AG09319 (cell line): Measurements from ENCODE around the gene RPN2.

Experiments
- DNase-seq: peaks from one replicate; pipeline ENCODE4 v3.0.0-alpha.2; 2010; ENCODE audit warnings: low read depth; ENCODE audit errors: extremely low read depth
- TF ChIP-seq, protein P1 (sequence below): IDR thresholded peaks from 2 replicates; pipeline ENCODE4 v1.5.1; 2011; ENCODE audit warnings: low read depth, mild to moderate bottlenecking, inconsistent platforms, low read length, moderate library complexity

The RPN2 gene

DNA sequence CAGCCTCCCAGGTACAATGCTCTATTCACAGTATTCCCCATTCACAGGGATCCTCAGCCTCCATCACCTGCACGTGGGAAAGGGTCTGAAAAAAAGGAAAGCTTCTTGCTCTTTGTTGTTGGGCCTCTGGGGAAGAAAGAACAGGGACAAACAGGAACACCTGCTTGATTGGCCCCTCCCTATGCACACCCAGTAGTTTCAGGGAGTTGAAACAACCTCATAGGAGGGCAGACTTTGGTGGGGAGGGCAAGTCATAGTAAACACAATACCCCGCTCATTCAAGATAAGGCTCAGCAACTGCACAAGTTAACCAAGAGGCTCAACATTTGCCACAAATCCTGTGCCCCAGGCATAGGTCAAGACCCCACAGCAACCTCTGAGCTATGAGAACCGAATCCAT, 80.7 kb downstream of the RPN2 start:
- DNase-seq, result no peak
- TF ChIP-seq, protein P1, sequence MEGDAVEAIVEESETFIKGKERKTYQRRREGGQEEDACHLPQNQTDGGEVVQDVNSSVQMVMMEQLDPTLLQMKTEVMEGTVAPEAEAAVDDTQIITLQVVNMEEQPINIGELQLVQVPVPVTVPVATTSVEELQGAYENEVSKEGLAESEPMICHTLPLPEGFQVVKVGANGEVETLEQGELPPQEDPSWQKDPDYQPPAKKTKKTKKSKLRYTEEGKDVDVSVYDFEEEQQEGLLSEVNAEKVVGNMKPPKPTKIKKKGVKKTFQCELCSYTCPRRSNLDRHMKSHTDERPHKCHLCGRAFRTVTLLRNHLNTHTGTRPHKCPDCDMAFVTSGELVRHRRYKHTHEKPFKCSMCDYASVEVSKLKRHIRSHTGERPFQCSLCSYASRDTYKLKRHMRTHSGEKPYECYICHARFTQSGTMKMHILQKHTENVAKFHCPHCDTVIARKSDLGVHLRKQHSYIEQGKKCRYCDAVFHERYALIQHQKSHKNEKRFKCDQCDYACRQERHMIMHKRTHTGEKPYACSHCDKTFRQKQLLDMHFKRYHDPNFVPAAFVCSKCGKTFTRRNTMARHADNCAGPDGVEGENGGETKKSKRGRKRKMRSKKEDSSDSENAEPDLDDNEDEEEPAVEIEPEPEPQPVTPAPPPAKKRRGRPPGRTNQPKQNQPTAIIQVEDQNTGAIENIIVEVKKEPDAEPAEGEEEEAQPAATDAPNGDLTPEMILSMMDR, result no peak

- TF ChIP-seq, protein P1, result no peak
- no peak for DNase-seq
These were observed 81.8 kb downstream of the RPN2 start for GRCh38 chr20:37260923-37261322.

- TF ChIP-seq, protein P1, result no peak
- no peak for DNase-seq
These were observed 82.6 kb downstream of the RPN2 start, which contains the start of gene GHRH for GRCh38 chr20:37261714-37262113. Gene GHRH, minus strand, starts transcription at chr20:37261814. Its CDS starts 4,925 bp downstream, at chr20:37256889.

GRCh38 chr20:37262505-37262904, 83.4 kb downstream of the RPN2 start:
- DNase-seq, result no peak
- TF ChIP-seq, protein P1, result no peak

- TF ChIP-seq, protein P1, result no peak
These were observed 84.6 kb downstream of the RPN2 start for GRCh38 chr20:37263686-37264085.

GRCh38 chr20:37265152-37265551, 86.0 kb downstream of the RPN2 start:
- no peak for DNase-seq
- TF ChIP-seq, protein P1, result no peak

More at GRCh38 chr20:37263686-37264085, 84.6 kb downstream of the RPN2 start:
- DNase-seq, result no peak

- no peak for DNase-seq
- TF ChIP-seq, protein P1, result no peak
These were observed 88.0 kb downstream of the RPN2 start for GRCh38 chr20:37266940-37267666.
